Measurements from ENCODE around the gene TBCE. TPM values are rescaled to one million over a fixed set of nuclear protein-coding genes. Genes with fewer than 3 reads are reported as not detected.

Gene TBCE
- total RNA-seq, 1 donor = 22.8 TPM

DNA sequence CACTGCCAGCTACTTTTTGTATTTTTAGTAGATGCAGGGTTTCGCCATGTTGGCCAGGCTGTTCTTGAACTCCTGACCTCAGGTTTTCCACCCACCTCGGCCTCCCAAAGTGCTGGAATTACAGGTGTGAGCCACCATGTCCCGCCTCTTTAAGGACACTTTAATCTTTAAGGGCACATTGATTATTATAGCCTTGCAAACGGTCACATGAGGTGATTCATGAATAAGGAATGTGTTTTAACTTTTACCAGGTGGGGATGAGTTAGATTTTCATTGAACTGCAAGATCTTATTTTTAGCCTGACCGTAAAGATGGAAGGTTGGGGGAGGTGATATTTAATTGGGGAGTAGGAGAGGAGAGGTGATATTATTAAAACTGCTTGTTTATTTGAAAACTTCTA lies 61.9 kb downstream of the TBCE start:
- no peak overlapping the region for H3K4me2 ChIP-seq (ENCODE audit: insufficient read depth, low read length)
- TF ChIP-seq, protein P1, sequence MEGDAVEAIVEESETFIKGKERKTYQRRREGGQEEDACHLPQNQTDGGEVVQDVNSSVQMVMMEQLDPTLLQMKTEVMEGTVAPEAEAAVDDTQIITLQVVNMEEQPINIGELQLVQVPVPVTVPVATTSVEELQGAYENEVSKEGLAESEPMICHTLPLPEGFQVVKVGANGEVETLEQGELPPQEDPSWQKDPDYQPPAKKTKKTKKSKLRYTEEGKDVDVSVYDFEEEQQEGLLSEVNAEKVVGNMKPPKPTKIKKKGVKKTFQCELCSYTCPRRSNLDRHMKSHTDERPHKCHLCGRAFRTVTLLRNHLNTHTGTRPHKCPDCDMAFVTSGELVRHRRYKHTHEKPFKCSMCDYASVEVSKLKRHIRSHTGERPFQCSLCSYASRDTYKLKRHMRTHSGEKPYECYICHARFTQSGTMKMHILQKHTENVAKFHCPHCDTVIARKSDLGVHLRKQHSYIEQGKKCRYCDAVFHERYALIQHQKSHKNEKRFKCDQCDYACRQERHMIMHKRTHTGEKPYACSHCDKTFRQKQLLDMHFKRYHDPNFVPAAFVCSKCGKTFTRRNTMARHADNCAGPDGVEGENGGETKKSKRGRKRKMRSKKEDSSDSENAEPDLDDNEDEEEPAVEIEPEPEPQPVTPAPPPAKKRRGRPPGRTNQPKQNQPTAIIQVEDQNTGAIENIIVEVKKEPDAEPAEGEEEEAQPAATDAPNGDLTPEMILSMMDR (IDR thresholded peaks at IDR 0.05; ENCODE audit: extremely low read depth, low read depth, low read length) = no peak
- H3K4me1 ChIP-seq (ENCODE audit: insufficient read depth, low read length) = no peaks in the 10 kb centered on the region
- H2AFZ ChIP-seq (ENCODE audit: low read length) = no peak overlapping the region
- peaks cover 19% of the 10 kb centered on the region for H3K79me2 ChIP-seq (ENCODE audit: insufficient read depth, low read length)
- DNase-seq (ENCODE audit: insufficient read length, low spot score, missing footprints) = no peak
- peaks cover 11% of the 10 kb centered on the region for H3K36me3 ChIP-seq (ENCODE audit: insufficient read depth, low read length)
- H3K4me3 ChIP-seq (ENCODE audit: insufficient read depth, low read length) = no peak overlapping the region
- no peaks in the 10 kb centered on the region for H3K9me3 ChIP-seq (ENCODE audit: low read depth, low read length)
- H4K20me1 ChIP-seq (ENCODE audit: insufficient read depth, low read length) = peaks cover 5% of the 10 kb centered on the region
- no peaks in the 10 kb centered on the region for H3K27me3 ChIP-seq (ENCODE audit: insufficient read depth, low read length)
- no peak overlapping the region for H3K27ac ChIP-seq (ENCODE audit: low read depth, low read length)

DNA sequence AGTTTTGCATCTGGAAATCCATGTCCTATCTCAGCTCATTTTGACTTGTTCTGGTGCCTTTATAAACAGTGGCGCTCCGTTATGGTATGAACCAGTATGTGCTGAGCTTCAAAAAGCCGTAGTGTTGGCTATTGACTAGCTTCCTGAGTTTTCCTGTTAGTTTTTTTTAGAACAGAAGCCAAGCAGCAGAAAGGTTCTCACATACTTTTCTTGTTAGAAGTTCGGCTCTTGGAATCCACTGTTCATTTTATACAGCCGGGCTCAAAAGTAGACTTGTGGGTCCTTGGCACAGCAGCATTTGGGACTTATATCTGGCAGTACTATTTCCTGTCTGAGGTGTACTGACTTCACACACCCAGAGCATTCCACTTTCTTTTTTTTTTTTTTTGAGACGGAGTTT lies 63.8 kb downstream of the TBCE start:
- Histone ChIP-seq H3K4me2 (ENCODE audit: insufficient read depth, low read length) (no peak overlapping the region), H3K27ac (ENCODE audit: low read depth, low read length) (no peak overlapping the region)
- TF ChIP-seq, protein P1 (IDR thresholded peaks at IDR 0.05; ENCODE audit: extremely low read depth, low read depth, low read length) = no peak

GRCh38 chr1:235434001-235434400 lies 66.8 kb downstream of the TBCE start:
- Histone ChIP-seq H3K27ac (ENCODE audit: low read depth, low read length) (no peak overlapping the region), H4K20me1 (ENCODE audit: insufficient read depth, low read length) (no peaks in the 10 kb centered on the region), H3K4me3 (ENCODE audit: insufficient read depth, low read length) (no peak overlapping the region), H3K4me2 (ENCODE audit: insufficient read depth, low read length) (no peak overlapping the region), H3K36me3 (ENCODE audit: insufficient read depth, low read length) (peaks cover 47% of the 10 kb centered on the region), H3K9me3 (ENCODE audit: low read depth, low read length) (no peaks in the 10 kb centered on the region), H2AFZ (ENCODE audit: low read length) (no peak overlapping the region), H3K79me2 (ENCODE audit: insufficient read depth, low read length) (peaks cover 2% of the 10 kb centered on the region), H3K4me1 (ENCODE audit: insufficient read depth, low read length) (no peaks in the 10 kb centered on the region), H3K27me3 (ENCODE audit: insufficient read depth, low read length) (no peaks in the 10 kb centered on the region)
- no peak for DNase-seq (ENCODE audit: insufficient read length, low spot score, missing footprints)
- TF ChIP-seq, protein P1 (IDR thresholded peaks at IDR 0.05; ENCODE audit: extremely low read depth, low read depth, low read length) = no peak

More for the DNA sequence above, 63.8 kb downstream of the TBCE start:
- no peak for DNase-seq (ENCODE audit: insufficient read length, low spot score, missing footprints)
- Histone ChIP-seq H3K9me3 (ENCODE audit: low read depth, low read length) (no peaks in the 10 kb centered on the region), H2AFZ (ENCODE audit: low read length) (no peak overlapping the region), H3K4me1 (ENCODE audit: insufficient read depth, low read length) (no peaks in the 10 kb centered on the region), H3K4me3 (ENCODE audit: insufficient read depth, low read length) (no peak overlapping the region), H3K36me3 (ENCODE audit: insufficient read depth, low read length) (peaks cover 21% of the 10 kb centered on the region), H3K27me3 (ENCODE audit: insufficient read depth, low read length) (no peaks in the 10 kb centered on the region), H3K79me2 (ENCODE audit: insufficient read depth, low read length) (peaks cover 9% of the 10 kb centered on the region), H4K20me1 (ENCODE audit: insufficient read depth, low read length) (peaks cover 4% of the 10 kb centered on the region)

GRCh38 chr1:235441159-235441685 lies 74.0 kb downstream of the TBCE start:
- TF ChIP-seq, protein P1 (IDR thresholded peaks at IDR 0.05; ENCODE audit: extremely low read depth, low read depth, low read length) = no peak
- H3K36me3 ChIP-seq (ENCODE audit: insufficient read depth, low read length) = peaks cover 64% of the 10 kb centered on the region
- H3K79me2 ChIP-seq (ENCODE audit: insufficient read depth, low read length) = peaks cover 3% of the 10 kb centered on the region
- no peaks in the 10 kb centered on the region for H3K27me3 ChIP-seq (ENCODE audit: insufficient read depth, low read length)
- H4K20me1 ChIP-seq (ENCODE audit: insufficient read depth, low read length) = no peaks in the 10 kb centered on the region
- H2AFZ ChIP-seq (ENCODE audit: low read length) = no peak overlapping the region
- H3K9me3 ChIP-seq (ENCODE audit: low read depth, low read length) = no peaks in the 10 kb centered on the region
- H3K4me2 ChIP-seq (ENCODE audit: insufficient read depth, low read length) = no peak overlapping the region
- no peak for DNase-seq (ENCODE audit: insufficient read length, low spot score, missing footprints)
- H3K27ac ChIP-seq (ENCODE audit: low read depth, low read length) = no peak overlapping the region
- peaks cover 11% of the 10 kb centered on the region for H3K4me1 ChIP-seq (ENCODE audit: insufficient read depth, low read length)
- no peak overlapping the region for H3K4me3 ChIP-seq (ENCODE audit: insufficient read depth, low read length)

Data from osteoblast (primary cell).